Gastrocnemius medialis (tissue), 4 donors: Measurements from ENCODE around the gene DIPK1C. TPM values are rescaled to one million over a fixed set of nuclear protein-coding genes. Genes with fewer than 3 reads are reported as not detected.

Source experiments
- ATAC-seq, 2 donors: fragments of 150-250 bp; one replicate each; pipeline ENCODE4 v1.9.1; 2016
- DNase-seq, 2 donors: peaks; one replicate each; pipeline ENCODE4 v3.0.0-alpha.2; 2019
- H3K27ac ChIP-seq, 4 donors: fragments of 200-600 bp; sonication (generic); 1 replicate in 1 of 4; 2 replicates in 3 of 4; pipeline ENCODE4 v1.5.1; 2016 to 2018; ENCODE audit warnings: mild to moderate bottlenecking in 2 of 4, moderate library complexity in 1 of 4
- H3K27me3 ChIP-seq, 3 donors: fragments of 200-600 bp; sonication (generic) in 2 of 3; 1 replicate in 1 of 3; 2 replicates in 2 of 3; pipeline versions ENCODE4 v1.5.1 to v1.6.0; 2016 to 2019; ENCODE audit warnings: mild to moderate bottlenecking in 1 of 3, moderate library complexity in 1 of 3
- H3K36me3 ChIP-seq, 2 donors: fragments of 200-600 bp; sonication (generic) in 1 of 2; one replicate each; pipeline ENCODE4 v1.5.1; 2017 to 2018
- H3K4me1 ChIP-seq, 2 donors: fragments of 200-600 bp; sonication (generic) in 1 of 2; one replicate each; pipeline ENCODE4 v1.5.1; 2016 to 2017; ENCODE audit warnings: mild to moderate bottlenecking in 2 of 2
- H3K4me3 ChIP-seq, 4 donors: fragments of 200-600 bp; sonication (generic) in 3 of 4; 1 replicate in 1 of 4; 2 replicates in 3 of 4; pipeline ENCODE4 v1.5.1; 2016 to 2019; ENCODE audit warnings: mild to moderate bottlenecking in 2 of 4
- H3K9me3 ChIP-seq, 3 donors: fragments of 200-600 bp; sonication (generic) in 2 of 3; 1 replicate in 1 of 3; 2 replicates in 2 of 3; pipeline ENCODE4 v1.5.1; 2016 to 2019
- CTCF ChIP-seq, 5 experiments: fragments of 450-650 bp in 3 of 5; fragments of 200-600 bp in 2 of 5; sonication (generic) in 2 of 5; IDR thresholded peaks in 4 of 5; conservative IDR thresholded peaks in 1 of 5; 1 replicate in 4 of 5; 2 replicates in 1 of 5; pipeline ENCODE4 v1.5.1; 2016 to 2019; ENCODE audit warnings: antibody characterized with exemption in 5 of 5, mild to moderate bottlenecking in 3 of 5, moderate library complexity in 3 of 5
- POLR2A ChIP-seq, 2 donors: fragments of 450-650 bp; IDR thresholded peaks; one replicate each; pipeline ENCODE4 v1.6.1; 2017; ENCODE audit warnings: antibody characterized with exemption in 2 of 2, mild to moderate bottlenecking in 2 of 2, moderate library complexity in 2 of 2
- in situ Hi-C, 4 donors: fragments of 200-750 bp; cut with MboI; loops; one replicate each; pipeline versions ENCODE4 v1.15.0 to v1.8.0; 2017; ENCODE audit warnings: low sequenced_read_pairs in 4 of 4
- intact Hi-C: fragments of 100-400 bp; cut with DNase I; formaldehyde crosslinking; loops from one replicate; pipeline ENCODE4 v1.15.1; 2023; ENCODE audit warnings: low total_unique reads
- total RNA-seq, 4 donors: library from RNA; depleted of rRNA; stranded (reverse); fragments of >200 nt; gene quantifications; one replicate each; pipeline versions ENCODE4 v1.1.0 to v1.2.3, GENCODE V29; 2016

Gene DIPK1C
- total RNA-seq: 1 to 10 TPM in 1 of 4 donors, under 1 TPM in 1, not detected in 2; 0.07 to 2.0 TPM

DNA sequence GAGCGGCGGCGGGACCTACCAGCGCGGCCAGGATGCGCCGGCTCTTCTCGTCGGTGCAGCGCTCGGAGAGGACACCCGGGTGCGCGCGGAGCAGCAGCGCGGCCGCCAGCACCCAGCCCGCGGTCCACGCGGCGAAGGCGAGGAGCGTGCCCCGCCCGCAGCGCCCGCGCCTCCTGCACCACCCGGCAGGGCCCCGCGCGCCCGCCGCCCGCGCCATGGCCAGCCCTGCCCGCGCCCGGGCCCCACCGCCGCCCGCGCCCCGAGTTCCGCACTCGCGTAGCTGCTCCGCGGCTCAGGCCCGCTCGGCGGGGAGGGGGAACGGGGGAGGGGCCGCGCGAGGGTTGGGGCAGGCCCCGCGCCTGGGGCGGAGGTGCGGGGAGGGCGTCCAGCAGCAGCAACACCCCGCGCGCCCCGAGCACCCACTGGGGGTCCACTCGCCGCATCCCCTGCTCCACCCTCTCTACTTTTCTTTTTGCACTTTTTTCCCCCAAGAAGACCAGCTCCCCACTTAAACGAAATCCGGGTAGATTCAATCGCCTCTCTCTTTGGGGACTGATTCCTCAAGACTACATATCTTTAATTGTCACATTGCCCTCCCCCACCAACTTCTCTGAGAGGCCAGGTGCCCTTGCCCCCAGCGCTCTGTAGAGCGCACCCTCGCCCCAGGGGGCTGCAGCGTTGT, at the start of gene DIPK1C:
Gene DIPK1C (minus strand): TSS at position 266 of the 682 bp plus-strand sequence. CDS start 49 bp downstream, at position 217.
- in situ Hi-C loops: no loop called here
- Histone ChIP-seq H3K36me3 (no peaks in the 10 kb centered on the region), H3K4me1 (peaks cover 0 to 8% of the 10 kb centered on the region in 2 donors), H3K27ac (no peak within 1 kb of the TSS), H3K27me3 (peaks cover 12 to 46% (median 26%) of the 10 kb centered on the region in 3 donors), H3K4me3 (peak within 1 kb of the TSS; percentile 42 to 52 (median 44)), H3K9me3 (no peaks in the 10 kb centered on the region)
- DNase-seq (no peak), ATAC-seq (no peak)
- TF ChIP-seq POLR2A (IDR thresholded peaks at IDR 0.05) (no peak), CTCF (IDR thresholded peaks at IDR 0.05 in 4 of 5, conservative IDR thresholded peaks at IDR 0.05 in 1 of 5) (no peak)
- intact Hi-C loops: no loop called here

- Histone ChIP-seq H3K4me3 (no peak overlapping the region), H3K27me3 (no peaks in the 10 kb centered on the region), H3K36me3 (peaks cover 0 to 88% of the 10 kb centered on the region in 2 donors), H3K27ac (no peak overlapping the region), H3K4me1 (no peaks in the 10 kb centered on the region), H3K9me3 (no peaks in the 10 kb centered on the region)
- DNase-seq (no peak), ATAC-seq (no peak)
- TF ChIP-seq POLR2A (IDR thresholded peaks at IDR 0.05) (no peak), CTCF (IDR thresholded peaks at IDR 0.05 in 4 of 5, conservative IDR thresholded peaks at IDR 0.05 in 1 of 5) (no peak)
- in situ Hi-C loops (no loop called here), intact Hi-C loops (no loop called here)
Observed at GRCh38 chr18:74506448-74507084, 49.5 kb upstream of the DIPK1C start.

- Histone ChIP-seq H3K27ac (no peak overlapping the region), H3K4me1 (no peaks in the 10 kb centered on the region), H3K9me3 (no peaks in the 10 kb centered on the region), H3K27me3 (no peaks in the 10 kb centered on the region), H3K36me3 (peaks cover 0 to 89% of the 10 kb centered on the region in 2 donors), H3K4me3 (no peak overlapping the region)
- no peak for ATAC-seq
- in situ Hi-C loops (no loop called here), intact Hi-C loops (no loop called here)
- DNase-seq: no peak
- TF ChIP-seq POLR2A (IDR thresholded peaks at IDR 0.05) (no peak), CTCF (IDR thresholded peaks at IDR 0.05 in 4 of 5, conservative IDR thresholded peaks at IDR 0.05 in 1 of 5) (no peak)
Observed at GRCh38 chr18:74505776-74506175, 48.7 kb upstream of the DIPK1C start.

GRCh38 chr18:74503137-74503536, 46.0 kb upstream of the DIPK1C start:
- Histone ChIP-seq H3K9me3 (no peaks in the 10 kb centered on the region), H3K27ac (no peak overlapping the region), H3K36me3 (peaks cover 0 to 73% of the 10 kb centered on the region in 2 donors), H3K4me3 (no peak overlapping the region), H3K4me1 (peaks cover 3 to 6% of the 10 kb centered on the region in 2 donors), H3K27me3 (no peaks in the 10 kb centered on the region)
- no peak for TF ChIP-seq CTCF (IDR thresholded peaks at IDR 0.05 in 4 of 5, conservative IDR thresholded peaks at IDR 0.05 in 1 of 5)
- TF ChIP-seq POLR2A (IDR thresholded peaks at IDR 0.05): no peak
- DNase-seq (no peak), ATAC-seq (no peak)
- intact Hi-C loops: no loop called here
- in situ Hi-C loops: no loop called here
